Epithelial cell of esophagus (primary cell): ENCODE data around the gene CTBP2.

Experiments used
- DNase-seq: peaks from one replicate; pipeline ENCODE4 v3.0.0; 2010; ENCODE audit warnings: low read depth
- H3K4me3 ChIP-seq: 2 replicates; pipeline ENCODE4 v1.5.1; 2011; ENCODE audit warnings: mild to moderate bottlenecking, low read length, control low read depth
- CTCF ChIP-seq: IDR thresholded peaks from 2 replicates; pipeline ENCODE4 v1.5.1; 2011; ENCODE audit warnings: low read depth, mild to moderate bottlenecking, low read length, control low read depth, inconsistent platforms; ENCODE audit not compliant: insufficient read depth; ENCODE audit errors: missing control alignments

Gene CTBP2

GRCh38 chr10:125146791-125147579, 13.4 kb downstream of the CTBP2 start:
- peak; percentile 83 for DNase-seq
- TF ChIP-seq CTCF: no peak
- no peak overlapping the region for H3K4me3 ChIP-seq

GRCh38 chr10:125145636-125146035, 14.7 kb downstream of the CTBP2 start:
- no peak for TF ChIP-seq CTCF
- no peak for DNase-seq
- H3K4me3 ChIP-seq: no peak overlapping the region

GRCh38 chr10:125144693-125145623, 15.4 kb downstream of the CTBP2 start:
- no peak overlapping the region for H3K4me3 ChIP-seq
- TF ChIP-seq CTCF: peak; percentile 66
- peak; percentile 70 for DNase-seq

- DNase-seq: no peak
- no peak for TF ChIP-seq CTCF
- H3K4me3 ChIP-seq: no peak overlapping the region
These were observed 16.2 kb downstream of the CTBP2 start for GRCh38 chr10:125144206-125144605.

DNA sequence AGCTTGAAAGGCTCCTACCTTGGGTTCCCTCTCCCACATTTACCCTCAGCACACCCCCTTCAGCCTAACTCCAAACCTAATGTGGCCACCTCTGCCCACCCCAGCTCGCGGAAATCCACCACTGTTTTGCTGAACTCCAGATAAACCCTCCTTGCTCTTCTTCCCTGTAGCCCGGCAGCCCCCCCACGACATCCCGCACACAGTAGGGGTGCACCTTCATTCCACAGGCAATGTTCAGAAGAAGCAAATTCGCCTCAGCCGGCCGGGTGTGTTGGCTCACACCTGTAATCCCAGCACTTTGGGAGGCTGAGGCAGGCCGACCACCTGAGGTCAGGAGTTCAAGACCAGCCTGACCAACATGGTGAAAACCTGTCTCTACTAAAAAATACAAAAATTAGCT, 17.4 kb downstream of the CTBP2 start:
- no peak overlapping the region for H3K4me3 ChIP-seq
- DNase-seq: no peak
- no peak for TF ChIP-seq CTCF

- no peak overlapping the region for H3K4me3 ChIP-seq
- no peak for TF ChIP-seq CTCF
- DNase-seq: no peak
These were observed 18.4 kb downstream of the CTBP2 start for GRCh38 chr10:125141860-125142484.
